Breast epithelium (tissue), 4 donors: ENCODE data around the gene PHYKPL. TPM values are rescaled to one million over a fixed set of nuclear protein-coding genes. Genes with fewer than 3 reads are reported as not detected.
"Not testable (repeated sequence)": the region's sequence is repeated elsewhere in the genome, so short reads cannot be mapped to it uniquely, and the experiment has no call there.

Source experiments
- DNase-seq, 2 donors: peaks; one replicate each; pipeline ENCODE4 v3.0.0-alpha.2; 2019; ENCODE audit warnings: low spot score in 2 of 2
- H3K27ac ChIP-seq, 2 donors: fragments of 200-600 bp; sonication (generic) in 1 of 2; one replicate each; pipeline ENCODE4 v1.5.1; 2016 to 2019; ENCODE audit warnings: mild to moderate bottlenecking in 1 of 2
- H3K27me3 ChIP-seq, 2 donors: fragments of 200-600 bp; sonication (generic) in 1 of 2; one replicate each; pipeline versions ENCODE4 v1.5.1 to v1.6.0; 2017 to 2019; ENCODE audit warnings: control low read depth in 1 of 2, mild to moderate bottlenecking in 1 of 2
- H3K36me3 ChIP-seq: fragments of 200-600 bp; one replicate; pipeline ENCODE4 v1.5.1; 2019
- H3K4me1 ChIP-seq, 2 donors: fragments of 200-600 bp; sonication (generic); one replicate each; pipeline ENCODE4 v1.5.1; 2016 to 2019; ENCODE audit warnings: control low read depth in 1 of 2
- H3K4me3 ChIP-seq, 3 donors: fragments of 200-600 bp; sonication (generic); 1 replicate in 2 of 3; 2 replicates in 1 of 3; pipeline ENCODE4 v1.5.1; 2016 to 2019; ENCODE audit warnings: mild to moderate bottlenecking in 3 of 3, moderate library complexity in 2 of 3
- H3K9me3 ChIP-seq, 2 donors: fragments of 200-600 bp; sonication (generic) in 1 of 2; one replicate each; pipeline ENCODE4 v1.5.1; 2016 to 2019; ENCODE audit warnings: control low read depth in 1 of 2
- POLR2A ChIP-seq: fragments of 450-650 bp; IDR thresholded peaks from one replicate; pipeline ENCODE4 v1.6.1; 2016; ENCODE audit warnings: antibody characterized with exemption, mild to moderate bottlenecking, moderate library complexity
- POLR2AphosphoS5 ChIP-seq, 3 donors: sonication (generic); formaldehyde crosslinking; IDR thresholded peaks; one replicate each; pipeline ENCODE4 v1.6.1; 2017; ENCODE audit warnings: antibody characterized with exemption in 3 of 3
- intact Hi-C: fragments of 100-400 bp; cut with DNase I; formaldehyde crosslinking; loops from one replicate; pipeline ENCODE4 v1.15.1; 2023; ENCODE audit warnings: low total_unique reads
- total RNA-seq, 3 donors: library from RNA; depleted of rRNA; stranded (reverse); fragments of >200 nt; gene quantifications; one replicate each; pipeline ENCODE4 v1.1.0, GENCODE V29; 2016
- TF ChIP-seq, protein P1 (sequence below), 3 donors: fragments of 450-650 bp; IDR thresholded peaks; one replicate each; pipeline ENCODE4 v1.5.1; 2016 to 2017; ENCODE audit warnings: antibody characterized with exemption in 3 of 3, mild to moderate bottlenecking in 3 of 3, moderate library complexity in 3 of 3

Gene PHYKPL
- total RNA-seq, 3 donors from 2014 or later = 63.4 to 94.1 (median 77.7) TPM

- Histone ChIP-seq H3K4me1 (no peaks in the 10 kb centered on the region), H3K27ac (peak overlapping the region in 1 of 2 donors; percentile 55), H3K36me3 (no peaks in the 10 kb centered on the region), H3K27me3 (no peaks in the 10 kb centered on the region), H3K9me3 (no peaks in the 10 kb centered on the region), H3K4me3 (no peak overlapping the region)
- intact Hi-C loops = no loop called here
- TF ChIP-seq, protein P1, sequence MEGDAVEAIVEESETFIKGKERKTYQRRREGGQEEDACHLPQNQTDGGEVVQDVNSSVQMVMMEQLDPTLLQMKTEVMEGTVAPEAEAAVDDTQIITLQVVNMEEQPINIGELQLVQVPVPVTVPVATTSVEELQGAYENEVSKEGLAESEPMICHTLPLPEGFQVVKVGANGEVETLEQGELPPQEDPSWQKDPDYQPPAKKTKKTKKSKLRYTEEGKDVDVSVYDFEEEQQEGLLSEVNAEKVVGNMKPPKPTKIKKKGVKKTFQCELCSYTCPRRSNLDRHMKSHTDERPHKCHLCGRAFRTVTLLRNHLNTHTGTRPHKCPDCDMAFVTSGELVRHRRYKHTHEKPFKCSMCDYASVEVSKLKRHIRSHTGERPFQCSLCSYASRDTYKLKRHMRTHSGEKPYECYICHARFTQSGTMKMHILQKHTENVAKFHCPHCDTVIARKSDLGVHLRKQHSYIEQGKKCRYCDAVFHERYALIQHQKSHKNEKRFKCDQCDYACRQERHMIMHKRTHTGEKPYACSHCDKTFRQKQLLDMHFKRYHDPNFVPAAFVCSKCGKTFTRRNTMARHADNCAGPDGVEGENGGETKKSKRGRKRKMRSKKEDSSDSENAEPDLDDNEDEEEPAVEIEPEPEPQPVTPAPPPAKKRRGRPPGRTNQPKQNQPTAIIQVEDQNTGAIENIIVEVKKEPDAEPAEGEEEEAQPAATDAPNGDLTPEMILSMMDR (IDR thresholded peaks at IDR 0.05) = no peak
- TF ChIP-seq POLR2AphosphoS5 (IDR thresholded peaks at IDR 0.05) (no peak), POLR2A (no peak)
- DNase-seq = peak; percentile 19 to 32
These were observed 32.8 kb downstream of the PHYKPL start for GRCh38 chr5:178199581-178200434.

- intact Hi-C loops = no loop called here
- H3K27ac ChIP-seq = no peak overlapping the region
- TF ChIP-seq, protein P1 (IDR thresholded peaks at IDR 0.05) = no peak
- no peak for TF ChIP-seq POLR2A
- H3K4me3 ChIP-seq = no peak overlapping the region
- H3K9me3 ChIP-seq = no peaks in the 10 kb centered on the region
- H3K36me3 ChIP-seq = no peaks in the 10 kb centered on the region
- no peaks in the 10 kb centered on the region for H3K27me3 ChIP-seq
- H3K4me1 ChIP-seq = no peaks in the 10 kb centered on the region
- DNase-seq = peak in 1 of 2 donors; percentile 24
These were observed 33.9 kb downstream of the PHYKPL start for GRCh38 chr5:178198706-178199105.

DNA sequence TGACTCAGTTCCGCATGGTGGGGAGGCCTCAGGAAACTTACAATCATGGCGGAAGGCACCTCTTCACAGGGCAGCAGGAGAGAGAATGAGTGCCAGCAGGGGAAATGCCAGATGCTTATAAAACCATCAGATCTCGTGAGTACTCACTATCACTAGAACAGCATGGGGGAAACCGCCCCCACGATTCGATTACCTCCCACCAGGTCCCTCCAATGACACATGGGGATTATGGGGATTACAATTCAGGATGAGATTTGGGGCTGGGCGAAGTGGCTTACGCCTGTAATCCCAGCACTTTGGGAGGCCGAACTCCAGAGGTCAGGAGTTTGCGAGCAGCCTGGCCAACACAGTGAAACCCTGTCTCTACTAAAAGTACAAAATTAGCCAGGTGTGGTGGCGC is 34.5 kb downstream of the PHYKPL start:
- H3K9me3 ChIP-seq, H3K4me1 ChIP-seq, H3K4me3 ChIP-seq, H3K27me3 ChIP-seq, intact Hi-C loops, H3K27ac ChIP-seq, H3K36me3 ChIP-seq: not testable (repeated sequence)
- peak in 1 of 2 donors; percentile 17 for DNase-seq

- no peaks in the 10 kb centered on the region for H3K27me3 ChIP-seq
- H3K4me3 ChIP-seq = no peak overlapping the region
- intact Hi-C loops = no loop called here
- TF ChIP-seq, protein P1 (IDR thresholded peaks at IDR 0.05) = no peak
- TF ChIP-seq POLR2AphosphoS5 (IDR thresholded peaks at IDR 0.05) (no peak), POLR2A (no peak)
- no peak overlapping the region for H3K27ac ChIP-seq
- no peaks in the 10 kb centered on the region for H3K9me3 ChIP-seq
- H3K36me3 ChIP-seq = no peaks in the 10 kb centered on the region
- DNase-seq = peak in 1 of 2 donors; percentile 30
- H3K4me1 ChIP-seq = no peaks in the 10 kb centered on the region
These were observed 35.6 kb downstream of the PHYKPL start for GRCh38 chr5:178196986-178197385.

DNA sequence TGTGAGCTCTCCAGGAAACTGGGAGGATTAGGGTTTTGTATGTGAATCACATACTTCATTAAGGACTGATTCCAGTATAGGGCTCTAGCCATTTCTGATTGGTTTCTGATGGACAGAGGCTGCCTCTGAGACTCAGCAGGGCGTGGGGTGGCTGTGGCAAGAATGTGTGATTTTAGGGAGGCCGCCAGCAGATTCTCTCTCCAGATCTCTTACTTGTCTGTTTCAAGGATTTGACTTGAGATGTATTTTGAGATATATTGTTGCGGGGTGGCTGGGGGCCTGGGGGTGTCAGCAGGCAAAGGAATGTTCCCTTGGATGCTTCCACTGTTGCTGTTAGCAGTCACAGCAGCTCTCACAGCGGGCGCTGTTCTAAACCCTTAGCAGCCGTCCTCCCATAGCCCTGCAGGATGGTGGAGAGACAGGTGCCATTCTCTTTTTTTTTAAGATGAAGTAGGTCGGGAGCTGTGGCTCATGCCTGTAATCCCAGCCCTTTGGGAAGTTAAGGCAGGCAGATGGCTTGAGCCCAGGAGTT is 36.3 kb downstream of the PHYKPL start:
- H3K27ac ChIP-seq = no peak overlapping the region
- peak in 1 of 2 donors; percentile 7 for DNase-seq
- H3K27me3 ChIP-seq = no peaks in the 10 kb centered on the region
- TF ChIP-seq, protein P1 (IDR thresholded peaks at IDR 0.05) = no peak
- no peak for TF ChIP-seq POLR2AphosphoS5 (IDR thresholded peaks at IDR 0.05)
- TF ChIP-seq POLR2A = no peak
- intact Hi-C loops = no loop called here
- H3K4me1 ChIP-seq = no peaks in the 10 kb centered on the region
- no peaks in the 10 kb centered on the region for H3K36me3 ChIP-seq
- H3K9me3 ChIP-seq = no peaks in the 10 kb centered on the region
- no peak overlapping the region for H3K4me3 ChIP-seq
